Heart right ventricle (tissue), 16 donors: Measurements from ENCODE around the gene ZNF575. TPM values are rescaled to one million over a fixed set of nuclear protein-coding genes. Genes with fewer than 3 reads are reported as not detected.
"Not testable (repeated sequence)": the region's sequence is repeated elsewhere in the genome, so short reads cannot be mapped to it uniquely, and the experiment has no call there.

ENCODE experiments used
- ATAC-seq, 8 donors: fragments of 200-7000 bp; cut with Tn5 transposase; one replicate each; pipeline ENCODE4 v1.9.1; 2020; ENCODE audit warnings: mild to moderate bottlenecking in 8 of 8, moderate library complexity in 8 of 8, moderate number of reproducible peaks in 1 of 8
- DNase-seq, 2 donors: peaks; one replicate each; pipeline ENCODE4 v3.0.0-alpha.2; 2020
- H3K27ac ChIP-seq, 10 donors: fragments of 200-600 bp; sonication (generic) in 2 of 10; one replicate each; pipeline versions ENCODE4 v1.5.0 to v1.8.0; 2020 to 2022; ENCODE audit warnings: mild to moderate bottlenecking in 3 of 10
- H3K27me3 ChIP-seq, 7 donors: fragments of 200-600 bp; one replicate each; pipeline ENCODE4 v1.8.0; 2021 to 2022; ENCODE audit warnings: mild to moderate bottlenecking in 2 of 7
- H3K36me3 ChIP-seq, 9 donors: fragments of 200-600 bp; sonication (generic) in 1 of 9; one replicate each; pipeline versions ENCODE4 v1.5.0 to v1.8.0; 2020 to 2022; ENCODE audit warnings: mild to moderate bottlenecking in 2 of 9
- H3K4me1 ChIP-seq, 9 donors: fragments of 200-600 bp; sonication (generic) in 1 of 9; one replicate each; pipeline versions ENCODE4 v1.5.0 to v1.8.0; 2020 to 2022; ENCODE audit warnings: mild to moderate bottlenecking in 4 of 9
- H3K4me3 ChIP-seq, 10 donors: fragments of 200-600 bp; sonication (generic) in 2 of 10; one replicate each; pipeline versions ENCODE4 v1.5.0 to v1.8.0; 2020 to 2022; ENCODE audit warnings: mild to moderate bottlenecking in 7 of 10, moderate library complexity in 2 of 10
- H3K9me3 ChIP-seq, 11 donors: fragments of 200-600 bp in 10 of 11; sonication (generic) in 2 of 11; one replicate each; pipeline versions ENCODE4 v1.5.0 to v1.8.0; 2013 to 2022; ENCODE audit warnings: mild to moderate bottlenecking in 2 of 11, control low read depth in 1 of 11, moderate library complexity in 1 of 11
- WGBS, 2 donors: extraction: QIAGEN DNeasy Blood & Tissue Kit; methylation state at CpG; one replicate each; pipeline ENCODE4 v1.1.7; 2013; ENCODE audit warnings: inconsistent platforms in 1 of 2; 5-methylcytosine and 5-hydroxymethylcytosine counted together
- intact Hi-C, 10 donors: fragments of 100-400 bp; cut with DNase I; formaldehyde crosslinking; loops; one replicate each; pipeline versions ENCODE4 v1.11.1 to v1.14.2; 2022
- polyA plus RNA-seq, 2 donors: library from polyadenylated mRNA; stranded (reverse); fragments of 200-250 nt; gene quantifications; one replicate each; pipeline ENCODE4 v1.2.3, GENCODE V29; 2013
- total RNA-seq, 10 donors: library from RNA; stranded (reverse); fragmentation: NEBNext Ultra II Directional in 3 of 10; extraction: Animal tissue kit (Norgen Biotek cat#: 25700) in 3 of 10; gene quantifications; one replicate each; pipeline versions ENCODE4 v1.2.1 to v1.2.4, GENCODE V29; 2021 to 2023
- TF ChIP-seq, protein P1 (sequence below), 9 donors: fragments of 200-600 bp; sonication (generic) in 2 of 9; IDR thresholded peaks; one replicate each; pipeline versions ENCODE4 v1.5.0 to v1.8.0; 2021 to 2022; ENCODE audit warnings: antibody characterized with exemption in 9 of 9, mild to moderate bottlenecking in 5 of 9, moderate library complexity in 1 of 9
- donor health status: Arrhythmogenic right ventricular cardiomyopathy.
- donor health status: ischemic (EF 13 %, LVEDD 7.1; RV severe dilation, severe dysfunction).
- donor health status: healthy with polysubstance abuse.
- donor health status: DM: no; HTN: yes; CAD: no.
- donor health status: DM: no; HTN: no; CAD: no.
- donor health status: ischemic (EF 25% LVEDD 6.9; RV normal size, moderate dysfunction).
- donor health status: ischemic (EF 25% LVEDD 5.7; RV mildly dilated, moderate dysfunction).
- donor health status: healthy.
- donor health status: DM: yes; HTN: yes; CAD: no.
- donor health status: Ischemic cardiomyopathy.
- donor health status: ischemic (EF 35%, LVEDD 5.7; RV mildly dilated, moderate dysfunction).
- donor health status: nonischemic (EF 11% LVEDD 7.7; RV severe dilation, severe dysfunction).
- donor health status: DM: yes; HTN: yes; CAD: no.
- donor health status: PGD.
- donor health status: ischemic (EF 29% LVEDD 5.4; RV normal size, mild dysfunction).
- donor health status: nonischemic (EF 23%, LVEDD 6.1; RV moderate dilation, normal function).

Gene ZNF575
- total and polyA plus RNA-seq, 12 donors, result 0.45 to 2.0 (median 1.2) TPM

DNA sequence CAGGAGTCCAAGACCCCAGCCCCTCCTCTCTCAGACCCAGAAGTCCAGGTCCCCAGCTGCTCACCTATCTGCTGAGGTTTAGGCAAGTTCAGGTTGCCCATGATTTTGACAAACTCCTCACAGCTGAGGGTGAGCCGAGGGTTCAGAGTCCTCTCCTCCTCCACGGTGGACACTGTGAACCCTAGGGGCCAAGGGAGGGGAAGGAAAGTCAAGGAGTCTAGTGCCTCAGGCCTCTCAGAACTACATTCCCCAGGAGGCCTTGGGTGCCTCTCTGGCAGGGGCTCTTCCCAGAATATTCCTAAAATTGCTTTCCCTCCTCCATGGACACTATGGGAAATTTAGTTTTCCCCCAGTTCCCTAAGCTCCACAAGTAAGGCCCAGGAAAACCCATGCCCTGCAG, 25.1 kb upstream of the ZNF575 start:
- H3K9me3 ChIP-seq, result no peaks in the 10 kb centered on the region

GRCh38 chr19:43510713-43511112, 22.3 kb upstream of the ZNF575 start:
- intact Hi-C loops, result no loop called here
- no peak overlapping the region for H3K27ac ChIP-seq
- TF ChIP-seq, protein P1, sequence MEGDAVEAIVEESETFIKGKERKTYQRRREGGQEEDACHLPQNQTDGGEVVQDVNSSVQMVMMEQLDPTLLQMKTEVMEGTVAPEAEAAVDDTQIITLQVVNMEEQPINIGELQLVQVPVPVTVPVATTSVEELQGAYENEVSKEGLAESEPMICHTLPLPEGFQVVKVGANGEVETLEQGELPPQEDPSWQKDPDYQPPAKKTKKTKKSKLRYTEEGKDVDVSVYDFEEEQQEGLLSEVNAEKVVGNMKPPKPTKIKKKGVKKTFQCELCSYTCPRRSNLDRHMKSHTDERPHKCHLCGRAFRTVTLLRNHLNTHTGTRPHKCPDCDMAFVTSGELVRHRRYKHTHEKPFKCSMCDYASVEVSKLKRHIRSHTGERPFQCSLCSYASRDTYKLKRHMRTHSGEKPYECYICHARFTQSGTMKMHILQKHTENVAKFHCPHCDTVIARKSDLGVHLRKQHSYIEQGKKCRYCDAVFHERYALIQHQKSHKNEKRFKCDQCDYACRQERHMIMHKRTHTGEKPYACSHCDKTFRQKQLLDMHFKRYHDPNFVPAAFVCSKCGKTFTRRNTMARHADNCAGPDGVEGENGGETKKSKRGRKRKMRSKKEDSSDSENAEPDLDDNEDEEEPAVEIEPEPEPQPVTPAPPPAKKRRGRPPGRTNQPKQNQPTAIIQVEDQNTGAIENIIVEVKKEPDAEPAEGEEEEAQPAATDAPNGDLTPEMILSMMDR (IDR thresholded peaks at IDR 0.05), result no peak
- ATAC-seq (no peak), DNase-seq (no peak)
- H3K4me1 ChIP-seq, result no peaks in the 10 kb centered on the region
- peaks cover 0 to 58% (median 0%) of the 10 kb centered on the region in 9 donors for H3K36me3 ChIP-seq
- H3K9me3 ChIP-seq, result no peaks in the 10 kb centered on the region
- no peak overlapping the region for H3K4me3 ChIP-seq
- WGBS, 2 donors, result 97% methylated on average over 9 of the region's 9 CpGs
- no peaks in the 10 kb centered on the region for H3K27me3 ChIP-seq

More for the DNA sequence above, 25.1 kb upstream of the ZNF575 start:
- no peak for ATAC-seq
- intact Hi-C loops, result no loop called here
- Histone ChIP-seq H3K4me1 (peaks cover 0 to 20% (median 13%) of the 10 kb centered on the region in 9 donors), H3K36me3 (peaks cover 0 to 51% (median 0%) of the 10 kb centered on the region in 9 donors), H3K4me3 (no peak overlapping the region), H3K27ac (no peak overlapping the region), H3K27me3 (no peaks in the 10 kb centered on the region)
- no peak for DNase-seq
- TF ChIP-seq, protein P1 (IDR thresholded peaks at IDR 0.05), result no peak
- WGBS, 2 donors, result 74 to 86% methylated on average over 2 of the region's 2 CpGs

DNA sequence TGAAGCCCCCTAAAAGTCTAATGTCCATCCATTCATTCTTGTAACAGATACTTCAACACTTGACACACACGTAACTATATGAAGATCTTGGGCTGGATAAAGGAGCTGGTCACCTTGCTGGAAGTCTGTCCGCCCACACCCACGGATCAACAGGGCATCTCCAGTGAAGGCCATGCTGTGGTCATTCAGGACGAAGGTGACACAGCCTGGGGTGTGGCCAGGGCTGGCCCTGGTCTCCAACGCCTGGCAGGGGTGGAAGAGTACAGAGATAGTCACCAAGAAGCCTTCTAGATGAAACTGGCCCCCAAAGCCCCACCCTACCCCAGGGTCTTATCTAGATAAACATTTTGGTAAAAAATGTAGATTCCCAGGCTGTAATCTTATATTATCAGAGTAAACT, 21.7 kb upstream of the ZNF575 start:
- no peaks in the 10 kb centered on the region for H3K4me1 ChIP-seq
- TF ChIP-seq, protein P1 (IDR thresholded peaks at IDR 0.05), result no peak
- DNase-seq (no peak), ATAC-seq (no peak)
- H3K9me3 ChIP-seq, result no peaks in the 10 kb centered on the region
- 96 to 98% methylated on average over 5 of the region's 5 CpGs for WGBS, 2 donors
- intact Hi-C loops, result no loop called here
- H3K27me3 ChIP-seq, result no peaks in the 10 kb centered on the region
- no peak overlapping the region for H3K4me3 ChIP-seq
- peaks cover 0 to 52% (median 0%) of the 10 kb centered on the region in 9 donors for H3K36me3 ChIP-seq
- no peak overlapping the region for H3K27ac ChIP-seq

DNA sequence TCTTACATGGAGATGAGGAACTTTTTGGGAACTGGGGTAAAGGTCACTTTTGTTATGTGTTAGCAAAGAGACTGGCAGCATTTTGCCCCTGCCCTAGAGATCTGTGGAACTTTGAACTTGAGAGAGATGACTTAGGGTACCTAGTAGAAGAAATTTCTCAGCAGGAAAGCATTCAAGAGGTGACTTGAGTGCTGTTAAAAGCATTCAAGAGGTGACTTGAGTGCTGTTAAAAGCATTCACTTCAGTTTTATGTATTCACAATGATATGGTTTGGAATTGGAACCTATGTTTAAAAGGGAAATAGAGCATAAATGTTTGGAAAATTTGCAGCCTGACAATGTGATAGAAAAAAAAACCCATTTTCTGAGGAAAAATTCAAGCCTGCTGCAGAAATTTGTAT, 20.6 kb upstream of the ZNF575 start:
- DNase-seq, H3K9me3 ChIP-seq, H3K4me3 ChIP-seq, H3K4me1 ChIP-seq, H3K27me3 ChIP-seq, ATAC-seq, intact Hi-C loops, H3K27ac ChIP-seq: not testable (repeated sequence)
- peaks cover 0 to 55% (median 0%) of the 10 kb centered on the region in 9 donors for H3K36me3 ChIP-seq

DNA sequence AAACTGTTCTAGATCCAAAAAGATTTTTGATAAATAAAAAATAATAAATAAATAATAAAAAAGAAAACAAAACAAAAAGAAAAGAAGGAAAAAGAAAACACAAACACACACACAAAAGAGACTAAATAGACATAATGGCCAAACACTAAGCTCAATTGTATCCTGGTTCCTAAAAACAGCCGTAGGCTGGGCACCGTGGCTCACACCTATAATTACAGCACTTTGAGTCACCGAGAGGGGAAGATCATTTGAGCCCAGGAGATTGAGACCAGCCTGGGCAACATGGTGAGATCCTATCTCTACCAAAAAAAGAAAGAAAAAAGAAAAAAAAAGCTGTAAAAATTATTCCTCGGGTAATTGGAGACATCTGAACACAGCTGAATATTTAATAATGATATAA, 14.9 kb upstream of the ZNF575 start:
- DNase-seq (no peak), ATAC-seq (no peak)
- Histone ChIP-seq H3K4me1 (peaks cover 0 to 8% (median 0%) of the 10 kb centered on the region in 9 donors), H3K27me3 (no peaks in the 10 kb centered on the region), H3K4me3 (no peak overlapping the region), H3K36me3 (peaks cover 0 to 29% (median 0%) of the 10 kb centered on the region in 9 donors), H3K9me3 (no peaks in the 10 kb centered on the region), H3K27ac (no peak overlapping the region)
- intact Hi-C loops, result loop anchor here in 3 of 10 donors (2.0 kb wide), 1 partner anchor 71 kb away; no protein-coding TSS in a partner anchor
- TF ChIP-seq, protein P1 (IDR thresholded peaks at IDR 0.05), result no peak
- WGBS, 2 donors, result 80 to 84% methylated on average over 4 of the region's 4 CpGs
